CD4-positive, alpha-beta memory T cell (primary cell): ENCODE results near the gene INTS7. TPM values are rescaled to one million over a fixed set of nuclear protein-coding genes. Genes with fewer than 3 reads are reported as not detected.

Experiments used
- CTCF ChIA-PET: fragments of 350-600 bp; sonication (Branson Sonifier 250); formaldehyde crosslinking; loops from one replicate; lab custom pipeline; 2021; ENCODE audit warnings: inconsistent platforms; ENCODE audit not compliant: partially characterized antibody; lab: Charles Lee
- POLR2A ChIA-PET: fragments of 350-600 bp; sonication (Branson Sonifier 250); formaldehyde crosslinking; loops from one replicate; lab custom pipeline; 2021; ENCODE audit not compliant: partially characterized antibody; lab: Charles Lee
- DNase-seq, 5 donors: peaks; one replicate each; pipeline versions ENCODE4 v3.0.0 to v3.0.0-alpha.2; 2020 to 2022; ENCODE audit warnings: mixed read lengths in 1 of 5
- H3K27ac ChIP-seq: one replicate; pipeline ENCODE4 v1.7.0; 2013; ENCODE audit warnings: low read depth, low read length
- H3K27me3 ChIP-seq: 2 replicates; pipeline ENCODE4 v1.7.0; 2013; ENCODE audit warnings: mild to moderate bottlenecking, low read length, moderate library complexity; ENCODE audit not compliant: insufficient read depth
- H3K36me3 ChIP-seq: 2 replicates; pipeline ENCODE4 v1.7.0; 2013; ENCODE audit warnings: mild to moderate bottlenecking, low read length, moderate library complexity; ENCODE audit not compliant: insufficient read depth
- H3K4me1 ChIP-seq: 2 replicates; pipeline ENCODE4 v1.7.0; 2013; ENCODE audit warnings: mild to moderate bottlenecking, low read length, moderate library complexity; ENCODE audit not compliant: insufficient read depth
- H3K4me3 ChIP-seq, 2 donors: one replicate each; pipeline ENCODE4 v1.7.0; 2013; ENCODE audit warnings: low read length in 2 of 2, mild to moderate bottlenecking in 1 of 2
- H3K9me3 ChIP-seq, 2 donors: one replicate each; pipeline ENCODE4 v1.7.0; 2013; ENCODE audit warnings: low read length in 2 of 2, control low read depth in 1 of 2; ENCODE audit not compliant: control insufficient read depth in 1 of 2
- H3K27ac Mint-ChIP-seq, 7 donors: one replicate each; pipeline ENCODE4 v1.8.0; 2020 to 2021; ENCODE audit warnings: mixed read lengths in 7 of 7, mild to moderate bottlenecking in 6 of 7, inconsistent platforms in 3 of 7, moderate library complexity in 3 of 7
- H3K27me3 Mint-ChIP-seq, 2 donors: one replicate each; pipeline ENCODE4 v1.8.0; 2020 to 2021; ENCODE audit warnings: mixed read lengths in 2 of 2
- H3K36me3 Mint-ChIP-seq, 2 donors: one replicate each; pipeline ENCODE4 v1.8.0; 2020 to 2021; ENCODE audit warnings: mixed read lengths in 2 of 2, inconsistent platforms in 1 of 2, mild to moderate bottlenecking in 1 of 2
- H3K4me1 Mint-ChIP-seq, 4 donors: one replicate each; pipeline ENCODE4 v1.8.0; 2020 to 2021; ENCODE audit warnings: mixed read lengths in 4 of 4, mild to moderate bottlenecking in 1 of 4
- H3K4me3 Mint-ChIP-seq, 8 donors: one replicate each; pipeline ENCODE4 v1.8.0; 2020 to 2021; ENCODE audit warnings: mixed read lengths in 8 of 8, mild to moderate bottlenecking in 7 of 8, moderate library complexity in 6 of 8, inconsistent platforms in 3 of 8
- H3K9me3 Mint-ChIP-seq, 8 donors: one replicate each; pipeline ENCODE4 v1.8.0; 2020 to 2021; ENCODE audit warnings: mixed read lengths in 8 of 8, mild to moderate bottlenecking in 5 of 8, inconsistent platforms in 3 of 8, moderate library complexity in 1 of 8
- intact Hi-C: fragments of 100-400 bp; cut with micrococcal nuclease; formaldehyde crosslinking; loops from one replicate; pipeline ENCODE4 v1.15.1; 2023
- polyA plus RNA-seq, 2 donors: library from polyadenylated mRNA; unstranded; fragments of 300-500 nt; fragmentation: Illumina TruSeq; gene quantifications; one replicate each; pipeline ENCODE4 v1.2.3, GENCODE V29; 2021
- total RNA-seq, 2 experiments: library from RNA; stranded (reverse); gene quantifications; one replicate each; pipeline ENCODE4 v1.2.3, GENCODE V29; 2021

The INTS7 gene
- total and polyA plus RNA-seq, 4 experiments from 2014 or later, result 8.4 to 19.1 (median 10.9) TPM

- peaks cover 15 to 21% of the 10 kb centered on the region in 2 donors for H3K36me3 Mint-ChIP-seq
- no peak for DNase-seq
- H3K4me1 ChIP-seq, result peaks cover 11% of the 10 kb centered on the region
These were observed 83.1 kb downstream of the INTS7 start for GRCh38 chr1:211952299-211952698.

DNA sequence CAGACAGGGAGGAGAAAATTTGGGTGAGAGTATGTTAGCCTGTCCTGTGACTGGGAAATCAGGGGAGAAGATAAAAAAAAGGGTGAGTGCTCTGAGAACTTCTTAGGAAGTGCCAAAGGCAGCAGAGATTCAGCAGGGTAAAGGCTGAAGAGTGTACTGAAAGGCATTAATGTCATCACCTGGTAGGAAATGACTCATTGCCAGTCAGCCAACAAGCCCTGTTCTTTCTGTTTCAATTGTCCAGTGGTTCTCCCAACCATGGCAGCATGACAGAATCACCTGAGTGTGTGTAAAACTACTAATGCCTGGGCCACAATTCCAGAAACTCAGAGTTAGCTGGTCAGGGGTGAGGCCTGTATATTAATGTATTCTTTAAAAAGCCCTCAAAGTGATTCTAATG lies 83.5 kb downstream of the INTS7 start:
- Mint-ChIP-seq H3K9me3 (peaks cover 0 to 3% (median 0%) of the 10 kb centered on the region in 8 donors), H3K4me1 (peaks cover 3 to 6% (median 5%) of the 10 kb centered on the region in 4 donors), H3K27me3 (no peaks in the 10 kb centered on the region), H3K4me3 (peak overlapping the region in 1 of 8 donors; percentile 6), H3K27ac (peak overlapping the region in 2 of 7 donors; percentile 2 to 28), H3K36me3 (peaks cover 15 to 18% of the 10 kb centered on the region in 2 donors)
- Histone ChIP-seq H3K27me3 (no peaks in the 10 kb centered on the region), H3K4me1 (peaks cover 11% of the 10 kb centered on the region), H3K27ac (no peak overlapping the region), H3K4me3 (no peak overlapping the region), H3K36me3 (peaks cover 4% of the 10 kb centered on the region), H3K9me3 (no peaks in the 10 kb centered on the region)
- ChIA-PET CTCF (no interaction called here), POLR2A (no interaction called here)
- no peak for DNase-seq
- intact Hi-C loops, result no loop called here

More at GRCh38 chr1:211952299-211952698, 83.1 kb downstream of the INTS7 start:
- intact Hi-C loops, result no loop called here
- H3K27ac Mint-ChIP-seq, result peak overlapping the region in 1 of 7 donors; percentile 57
- peaks cover 0 to 3% (median 0%) of the 10 kb centered on the region in 8 donors for H3K9me3 Mint-ChIP-seq
- Histone ChIP-seq H3K36me3 (peaks cover 4% of the 10 kb centered on the region), H3K9me3 (no peaks in the 10 kb centered on the region), H3K27ac (no peak overlapping the region), H3K27me3 (no peaks in the 10 kb centered on the region), H3K4me3 (no peak overlapping the region)
- POLR2A ChIA-PET, result no interaction called here
- CTCF ChIA-PET, result no interaction called here
- H3K4me3 Mint-ChIP-seq, result no peak overlapping the region
- H3K4me1 Mint-ChIP-seq, result peaks cover 3 to 6% (median 5%) of the 10 kb centered on the region in 4 donors
- H3K27me3 Mint-ChIP-seq, result no peaks in the 10 kb centered on the region

- no peaks in the 10 kb centered on the region for H3K27me3 Mint-ChIP-seq
- H3K36me3 Mint-ChIP-seq, result peaks cover 12 to 22% of the 10 kb centered on the region in 2 donors
- H3K4me1 Mint-ChIP-seq, result peaks cover 3 to 6% (median 5%) of the 10 kb centered on the region in 4 donors
- H3K9me3 Mint-ChIP-seq, result peaks cover 0 to 3% (median 0%) of the 10 kb centered on the region in 8 donors
- no peak overlapping the region for H3K4me3 ChIP-seq
- H3K27ac ChIP-seq, result no peak overlapping the region
- H3K9me3 ChIP-seq, result no peaks in the 10 kb centered on the region
- intact Hi-C loops, result no loop called here
- DNase-seq, result no peak
- peaks cover 4% of the 10 kb centered on the region for H3K36me3 ChIP-seq
- H3K27ac Mint-ChIP-seq, result no peak overlapping the region
- ChIA-PET CTCF (no interaction called here), POLR2A (no interaction called here)
- peaks cover 11% of the 10 kb centered on the region for H3K4me1 ChIP-seq
- H3K4me3 Mint-ChIP-seq, result no peak overlapping the region
- no peaks in the 10 kb centered on the region for H3K27me3 ChIP-seq
These were observed 87.0 kb downstream of the INTS7 start for GRCh38 chr1:211948377-211948776.

DNA sequence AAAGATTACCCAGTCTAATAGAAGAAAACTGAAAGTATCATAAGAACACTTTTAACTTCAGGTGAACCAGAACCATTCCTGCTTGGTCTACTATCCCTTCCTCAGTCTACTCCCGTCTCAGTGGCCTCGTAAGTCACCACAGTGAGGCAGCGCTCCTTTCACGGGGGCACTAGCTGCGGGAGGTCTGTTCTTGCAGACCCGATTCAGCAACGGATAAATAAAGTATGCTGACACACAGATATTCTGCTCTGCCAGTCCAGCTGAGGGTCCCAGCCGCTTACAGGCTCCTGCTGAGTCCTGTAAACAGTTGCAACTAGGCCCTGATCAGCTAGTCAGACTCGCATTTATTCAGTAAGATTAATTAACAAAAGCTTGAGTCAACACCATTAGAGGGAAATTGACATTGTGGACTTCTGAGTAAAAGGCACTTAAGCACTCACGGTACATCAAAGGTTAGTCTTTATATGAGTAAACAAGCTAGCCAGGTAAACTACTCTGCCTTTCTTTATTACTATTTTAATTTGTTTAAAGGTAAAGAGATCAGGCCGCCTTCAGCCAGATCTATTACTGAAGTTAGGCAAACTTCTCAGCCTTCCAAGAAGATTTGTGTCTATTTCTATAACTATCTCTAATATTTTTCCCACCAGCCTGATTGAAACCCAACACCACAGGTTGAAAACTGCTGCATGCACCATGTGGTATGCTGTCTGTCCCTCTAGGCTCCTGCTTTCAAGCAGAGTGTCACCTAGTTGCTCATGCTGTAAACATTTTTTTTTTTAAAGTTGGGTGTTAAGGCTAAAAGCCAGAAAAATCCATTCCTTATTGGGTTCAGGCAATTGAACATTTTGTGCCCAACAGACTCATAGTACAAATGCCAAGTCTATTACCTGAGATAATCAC lies 87.7 kb downstream of the INTS7 start:
- Histone ChIP-seq H3K27ac (no peak overlapping the region), H3K4me3 (no peak overlapping the region), H3K36me3 (peaks cover 4% of the 10 kb centered on the region), H3K9me3 (no peaks in the 10 kb centered on the region), H3K4me1 (peaks cover 11% of the 10 kb centered on the region), H3K27me3 (no peaks in the 10 kb centered on the region)
- no peaks in the 10 kb centered on the region for H3K9me3 Mint-ChIP-seq
- H3K27ac Mint-ChIP-seq, result peak overlapping the region in 1 of 7 donors; percentile 51
- H3K4me3 Mint-ChIP-seq, result no peak overlapping the region
- DNase-seq, result no peak
- no peaks in the 10 kb centered on the region for H3K27me3 Mint-ChIP-seq
- peaks cover 9 to 18% of the 10 kb centered on the region in 2 donors for H3K36me3 Mint-ChIP-seq
- POLR2A ChIA-PET, result no interaction called here
- intact Hi-C loops, result no loop called here
- CTCF ChIA-PET, result interaction anchor here (0.9 kb wide), 1 partner anchor 508 kb away, joined by 3 read pairs; no protein-coding TSS in a partner anchor
- peaks cover 3 to 6% (median 4%) of the 10 kb centered on the region in 4 donors for H3K4me1 Mint-ChIP-seq

DNA sequence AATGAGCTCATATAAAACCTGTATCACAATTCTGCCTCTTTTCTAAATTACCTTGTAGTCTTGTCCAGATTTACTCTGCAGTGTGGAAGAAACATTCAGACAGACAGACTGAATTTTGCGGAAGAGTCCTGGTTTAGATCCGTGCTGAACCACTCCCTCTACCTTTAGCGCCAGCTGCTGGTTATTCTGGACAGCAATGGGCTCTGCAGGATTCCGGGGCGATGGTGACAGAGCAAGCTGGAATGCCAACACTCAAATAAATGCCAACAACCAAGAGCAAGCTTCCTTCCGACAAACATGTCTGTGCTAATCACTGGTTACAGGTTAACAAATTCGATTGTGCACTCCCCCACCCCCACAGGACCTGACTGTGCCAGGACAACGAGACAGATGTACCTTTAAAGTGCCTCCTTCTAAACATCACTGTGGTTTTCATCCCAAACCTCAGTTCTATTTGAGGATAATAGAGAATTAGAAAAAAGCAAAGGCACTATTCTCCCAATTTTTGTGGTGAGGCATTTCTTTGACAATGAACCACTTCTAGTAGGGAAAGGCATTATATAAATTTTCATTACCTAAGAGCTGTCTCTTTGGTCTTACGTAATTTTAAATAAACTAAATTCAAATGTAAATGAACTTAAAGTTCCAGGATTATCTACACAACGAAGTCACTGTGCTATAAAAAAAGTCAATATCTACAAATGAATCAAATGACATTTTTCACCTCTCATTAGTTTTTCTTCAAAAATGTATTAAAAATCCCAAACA lies 90.4 kb downstream of the INTS7 start:
- Mint-ChIP-seq H3K36me3 (peaks cover 15 to 19% of the 10 kb centered on the region in 2 donors), H3K9me3 (no peaks in the 10 kb centered on the region)
- POLR2A ChIA-PET, result no interaction called here

DNA sequence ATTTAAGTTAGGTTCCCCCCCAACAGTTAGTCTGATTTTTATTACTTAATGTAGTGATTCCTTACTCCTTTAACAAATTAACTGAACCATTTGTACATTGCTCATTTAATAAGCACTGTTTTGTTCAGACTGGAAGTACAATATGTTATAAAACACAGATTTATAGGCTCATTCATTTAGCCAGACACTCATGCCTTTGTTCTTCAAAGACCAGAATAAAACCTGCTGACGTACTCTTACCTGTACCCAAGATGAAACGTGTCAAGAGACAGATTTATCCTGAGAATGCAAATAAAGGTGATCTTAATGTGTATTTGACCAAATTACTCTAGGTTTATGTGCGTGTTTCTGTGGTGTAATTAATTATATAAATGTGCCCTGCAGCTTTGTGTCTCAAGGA lies 92.8 kb downstream of the INTS7 start:
- H3K27me3 ChIP-seq, result no peaks in the 10 kb centered on the region
- POLR2A ChIA-PET, result no interaction called here
- H3K4me1 ChIP-seq, result peaks cover 25% of the 10 kb centered on the region
- no peak for DNase-seq
- Mint-ChIP-seq H3K4me1 (peaks cover 13 to 30% (median 17%) of the 10 kb centered on the region in 4 donors), H3K36me3 (peaks cover 15 to 19% of the 10 kb centered on the region in 2 donors), H3K27me3 (no peaks in the 10 kb centered on the region), H3K4me3 (no peak overlapping the region), H3K27ac (peak overlapping the region in 1 of 7 donors; percentile 32), H3K9me3 (no peaks in the 10 kb centered on the region)
- no peaks in the 10 kb centered on the region for H3K36me3 ChIP-seq
- H3K9me3 ChIP-seq, result no peaks in the 10 kb centered on the region
- H3K27ac ChIP-seq, result no peak overlapping the region
- H3K4me3 ChIP-seq, result no peak overlapping the region
- intact Hi-C loops, result no loop called here
- CTCF ChIA-PET, result no interaction called here

More for the DNA sequence above, 90.4 kb downstream of the INTS7 start:
- H3K36me3 ChIP-seq, result no peaks in the 10 kb centered on the region
- intact Hi-C loops, result no loop called here
- no peaks in the 10 kb centered on the region for H3K27me3 Mint-ChIP-seq
- no peak overlapping the region for H3K4me3 Mint-ChIP-seq
- H3K9me3 ChIP-seq, result no peaks in the 10 kb centered on the region
- DNase-seq, result no peak
- no peak overlapping the region for H3K4me3 ChIP-seq
- peaks cover 2 to 12% (median 5%) of the 10 kb centered on the region in 4 donors for H3K4me1 Mint-ChIP-seq
- H3K4me1 ChIP-seq, result peaks cover 13% of the 10 kb centered on the region
- H3K27ac ChIP-seq, result no peak overlapping the region
- CTCF ChIA-PET, result no interaction called here
- H3K27ac Mint-ChIP-seq, result peak overlapping the region in 1 of 7 donors; percentile 13
- H3K27me3 ChIP-seq, result no peaks in the 10 kb centered on the region
